ENCODE data around the gene PNLIPRP1. TPM values are rescaled to one million over a fixed set of nuclear protein-coding genes. Genes with fewer than 3 reads are reported as not detected.

The PNLIPRP1 gene
- total RNA-seq, 1 experiment from 2014 or later, result not detected

DNA sequence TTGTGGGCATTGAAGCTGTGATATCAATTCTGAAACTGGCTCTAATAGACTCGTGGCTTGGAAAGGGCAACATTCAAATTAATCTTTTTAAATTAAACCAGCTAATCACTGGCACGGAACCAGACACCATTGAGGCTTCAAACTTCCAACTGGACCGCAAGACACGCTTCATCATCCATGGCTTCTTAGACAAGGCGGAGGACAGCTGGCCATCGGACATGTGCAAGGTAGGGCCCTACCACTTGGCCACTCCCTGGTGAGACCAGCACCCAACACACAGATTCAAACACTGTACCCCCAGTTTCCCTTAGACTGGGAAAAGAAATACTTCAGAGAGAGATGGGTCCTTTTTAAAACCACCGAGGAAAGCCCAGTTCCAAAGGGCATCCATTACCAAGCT lies 35.1 kb downstream of the PNLIPRP1 start:
- no peak overlapping the region for H3T11ph ChIP-seq (ENCODE audit: low read length)
- H4K91ac ChIP-seq (ENCODE audit: insufficient read length, low read depth, low read length), result no peak overlapping the region
- H2BK12ac ChIP-seq (ENCODE audit: insufficient read length, low read depth, low read length), result no peak overlapping the region
- H3K27ac ChIP-seq (ENCODE audit: insufficient read length, low read depth, low read length), result no peak overlapping the region
- no peaks in the 10 kb centered on the region for H3K27me3 ChIP-seq (ENCODE audit: insufficient read depth, low read length)
- no peak overlapping the region for H3K4ac ChIP-seq (ENCODE audit: low read depth, low read length)
- Mint-ChIP-seq H3K27ac (no peak overlapping the region), H3K9me3 (no peaks in the 10 kb centered on the region; a peak in 1 of 5 replicates), H3K27me3 (ENCODE audit: low read depth) (peaks cover 35% of the 10 kb centered on the region), H3K4me1 (peaks cover 3 to 4% of the 10 kb centered on the region in 2 experiments; a peak in 3 of 4 replicates), H3K4me3 (no peak overlapping the region), H3K36me3 (ENCODE audit: insufficient read depth in 1 of 3, low read depth in 3 of 3) (no peaks in the 10 kb centered on the region)
- no peak overlapping the region for H3K9ac ChIP-seq (ENCODE audit: extremely low read depth, insufficient read length, low read length)
- H3K4me2 ChIP-seq (ENCODE audit: insufficient read depth, insufficient read length, low read length), result no peak overlapping the region
- peaks cover 5% of the 10 kb centered on the region for H4K20me1 ChIP-seq (ENCODE audit: control insufficient read depth, insufficient read depth, insufficient read length)
- no peak overlapping the region for H2BK120ac ChIP-seq (ENCODE audit: low read depth, low read length, poor library complexity, severe bottlenecking)
- no peak overlapping the region for H3K56ac ChIP-seq (ENCODE audit: insufficient read length, low read depth, low read length)
- no CpG with 5 or more reads among the region's 7 CpGs for WGBS (ENCODE audit: extremely low coverage, insufficient read length, low lambda C conversion rate)
- H2AK5ac ChIP-seq (ENCODE audit: insufficient read length, low read length), result no peak overlapping the region
- H3K4me1 ChIP-seq (ENCODE audit: insufficient read depth, low read length), result no peaks in the 10 kb centered on the region
- no peak overlapping the region for H2AFZ ChIP-seq (ENCODE audit: low read length)
- no peak for DNase-seq
- no peaks in the 10 kb centered on the region for H3K79me1 ChIP-seq (ENCODE audit: insufficient read depth, low read depth, low read length, poor library complexity, severe bottlenecking)
- H4K8ac ChIP-seq (replicated peaks; ENCODE audit: insufficient read length, low read depth, low read length), result no peak overlapping the region
- no peak overlapping the region for H3K23ac ChIP-seq (ENCODE audit: insufficient read length, low read depth, low read length)
- no peak overlapping the region for H2BK15ac ChIP-seq (ENCODE audit: low read depth, low read length)
- H2BK5ac ChIP-seq (ENCODE audit: insufficient read length, low read length), result no peak overlapping the region
- H2BK20ac ChIP-seq (ENCODE audit: low read depth, low read length, poor library complexity, severe bottlenecking), result no peak overlapping the region
- H3K18ac ChIP-seq (ENCODE audit: insufficient read length, low read depth, low read length), result no peak overlapping the region
- H3K79me2 ChIP-seq (ENCODE audit: insufficient read depth, low read length), result no peaks in the 10 kb centered on the region
- TF ChIP-seq CTCF (conservative IDR thresholded peaks at IDR 0.05), result no peak
- H3K23me2 ChIP-seq (ENCODE audit: insufficient read length, low read depth, low read length, poor library complexity, severe bottlenecking), result no peaks in the 10 kb centered on the region
- no peak overlapping the region for H4K5ac ChIP-seq (ENCODE audit: insufficient read length, low read depth, low read length)
- no peaks in the 10 kb centered on the region for H3K9me3 ChIP-seq (ENCODE audit: control insufficient read depth, low read depth, low read length)
- no peak overlapping the region for H3K14ac ChIP-seq (ENCODE audit: insufficient read depth, low read length)

Measured in H9 (cell line).